Measurements from ENCODE around the gene DPP6. TPM values are rescaled to one million over a fixed set of nuclear protein-coding genes. Genes with fewer than 3 reads are reported as not detected.

Gene DPP6
- total RNA-seq, 1 donor from 2014 or later: 1.4 TPM

GRCh38 chr7:154785898-154786297 is 733.7 kb downstream of the DPP6 start:
- Mint-ChIP-seq H3K4me3 (ENCODE audit: unreplicated experiment) (no peak overlapping the region), H3K4me1 (ENCODE audit: unreplicated experiment) (no peaks in the 10 kb centered on the region), H3K36me3 (ENCODE audit: low read depth, unreplicated experiment) (no peaks in the 10 kb centered on the region), H3K27ac (ENCODE audit: unreplicated experiment) (no peak overlapping the region), H3K27me3 (ENCODE audit: unreplicated experiment) (peaks cover 2% of the 10 kb centered on the region), H3K9me3 (ENCODE audit: unreplicated experiment) (no peaks in the 10 kb centered on the region)
- no peak for DNase-seq (ENCODE audit: low spot score)
- TF ChIP-seq, protein P1, sequence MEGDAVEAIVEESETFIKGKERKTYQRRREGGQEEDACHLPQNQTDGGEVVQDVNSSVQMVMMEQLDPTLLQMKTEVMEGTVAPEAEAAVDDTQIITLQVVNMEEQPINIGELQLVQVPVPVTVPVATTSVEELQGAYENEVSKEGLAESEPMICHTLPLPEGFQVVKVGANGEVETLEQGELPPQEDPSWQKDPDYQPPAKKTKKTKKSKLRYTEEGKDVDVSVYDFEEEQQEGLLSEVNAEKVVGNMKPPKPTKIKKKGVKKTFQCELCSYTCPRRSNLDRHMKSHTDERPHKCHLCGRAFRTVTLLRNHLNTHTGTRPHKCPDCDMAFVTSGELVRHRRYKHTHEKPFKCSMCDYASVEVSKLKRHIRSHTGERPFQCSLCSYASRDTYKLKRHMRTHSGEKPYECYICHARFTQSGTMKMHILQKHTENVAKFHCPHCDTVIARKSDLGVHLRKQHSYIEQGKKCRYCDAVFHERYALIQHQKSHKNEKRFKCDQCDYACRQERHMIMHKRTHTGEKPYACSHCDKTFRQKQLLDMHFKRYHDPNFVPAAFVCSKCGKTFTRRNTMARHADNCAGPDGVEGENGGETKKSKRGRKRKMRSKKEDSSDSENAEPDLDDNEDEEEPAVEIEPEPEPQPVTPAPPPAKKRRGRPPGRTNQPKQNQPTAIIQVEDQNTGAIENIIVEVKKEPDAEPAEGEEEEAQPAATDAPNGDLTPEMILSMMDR (IDR thresholded peaks at IDR 0.05; ENCODE audit: unreplicated experiment): no peak

DNA sequence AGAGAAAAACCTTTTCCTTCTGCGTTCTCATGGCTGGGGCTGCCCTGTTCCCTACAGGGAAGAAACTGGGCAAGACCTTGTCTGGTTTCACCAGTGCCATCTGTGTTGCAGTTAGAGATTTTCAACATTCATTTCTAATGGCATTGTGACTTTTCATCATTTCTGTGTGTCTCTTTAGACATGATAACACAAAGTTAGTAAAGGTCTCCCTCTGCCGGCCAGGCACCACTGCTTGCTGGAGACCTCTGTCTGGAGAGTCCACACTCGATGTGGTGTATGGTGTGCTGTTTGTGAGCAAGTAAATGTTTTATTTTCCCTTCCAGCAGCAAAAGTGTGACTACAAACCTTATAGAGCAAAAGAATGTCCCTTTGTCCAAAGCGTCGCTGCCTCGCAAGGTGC is 737.2 kb downstream of the DPP6 start:
- Mint-ChIP-seq H3K27ac (ENCODE audit: unreplicated experiment) (no peak overlapping the region), H3K27me3 (ENCODE audit: unreplicated experiment) (peaks cover 2% of the 10 kb centered on the region), H3K9me3 (ENCODE audit: unreplicated experiment) (no peaks in the 10 kb centered on the region), H3K36me3 (ENCODE audit: low read depth, unreplicated experiment) (no peaks in the 10 kb centered on the region), H3K4me3 (ENCODE audit: unreplicated experiment) (no peak overlapping the region), H3K4me1 (ENCODE audit: unreplicated experiment) (no peaks in the 10 kb centered on the region)
- DNase-seq (ENCODE audit: low spot score): peak; percentile 55
- TF ChIP-seq, protein P1 (IDR thresholded peaks at IDR 0.05; ENCODE audit: unreplicated experiment): no peak

DNA sequence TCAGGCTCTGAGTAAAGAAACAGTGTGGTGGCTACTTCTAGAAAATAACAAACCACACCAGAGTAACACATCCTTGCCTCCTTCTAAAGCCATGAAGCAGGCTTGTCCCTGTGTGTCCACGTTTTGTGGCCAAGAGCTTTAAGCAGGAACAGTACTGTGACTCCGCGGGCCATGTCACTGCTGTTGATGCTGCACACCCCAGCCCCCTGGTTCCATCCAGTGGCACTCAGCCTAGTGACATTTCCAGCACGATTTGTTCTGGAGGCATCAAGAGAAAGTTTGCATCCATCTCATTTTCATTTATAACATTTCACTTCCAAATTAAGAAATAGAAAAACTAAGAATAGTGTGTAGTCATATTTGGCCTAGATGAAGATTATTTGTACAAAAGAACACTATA is 739.4 kb downstream of the DPP6 start:
- Mint-ChIP-seq H3K4me3 (ENCODE audit: unreplicated experiment) (no peak overlapping the region), H3K36me3 (ENCODE audit: low read depth, unreplicated experiment) (no peaks in the 10 kb centered on the region), H3K9me3 (ENCODE audit: unreplicated experiment) (no peaks in the 10 kb centered on the region), H3K4me1 (ENCODE audit: unreplicated experiment) (no peaks in the 10 kb centered on the region), H3K27me3 (ENCODE audit: unreplicated experiment) (peaks cover 2% of the 10 kb centered on the region), H3K27ac (ENCODE audit: unreplicated experiment) (no peak overlapping the region)
- TF ChIP-seq, protein P1 (IDR thresholded peaks at IDR 0.05; ENCODE audit: unreplicated experiment): no peak
- DNase-seq (ENCODE audit: low spot score): no peak

- no peaks in the 10 kb centered on the region for H3K9me3 Mint-ChIP-seq (ENCODE audit: unreplicated experiment)
These were observed 740.3 kb downstream of the DPP6 start for GRCh38 chr7:154792436-154793055.

DNA sequence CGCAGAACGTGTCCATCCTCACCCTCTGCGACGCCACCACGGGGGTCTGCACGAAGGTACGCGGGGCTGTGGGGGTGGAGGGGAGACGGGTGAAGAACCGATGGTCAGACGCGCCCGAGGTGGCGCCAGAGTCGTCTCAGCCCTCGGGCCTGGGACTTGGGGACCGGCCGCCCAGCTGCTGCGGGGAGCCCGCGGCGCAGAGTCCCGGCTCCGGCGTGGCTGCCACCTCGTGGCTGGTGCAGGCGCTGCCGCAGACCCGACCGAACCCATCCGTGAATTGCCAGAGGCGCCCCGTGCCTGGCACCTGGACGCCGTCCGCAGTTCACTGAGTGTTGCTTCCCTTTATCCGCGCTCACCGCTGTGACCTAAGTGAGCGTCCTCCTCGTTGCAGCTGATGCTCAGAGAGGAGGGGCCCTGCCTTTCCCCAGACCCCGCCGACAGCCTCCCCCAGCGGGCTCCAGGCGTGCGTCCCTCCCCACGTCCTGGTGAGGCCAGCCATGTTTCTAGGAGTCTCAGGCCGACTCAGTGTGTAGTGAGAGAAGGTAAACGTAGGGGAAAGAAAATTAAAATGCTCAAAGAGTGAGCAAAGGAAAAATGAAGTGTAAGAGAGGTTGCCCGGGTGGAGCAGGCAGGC is 742.1 kb downstream of the DPP6 start:
- no peak overlapping the region for H3K4me3 Mint-ChIP-seq (ENCODE audit: unreplicated experiment)
- DNase-seq (ENCODE audit: low spot score): peak; percentile 79
- no peaks in the 10 kb centered on the region for H3K9me3 Mint-ChIP-seq (ENCODE audit: unreplicated experiment)
- H3K27me3 Mint-ChIP-seq (ENCODE audit: unreplicated experiment): peaks cover 2% of the 10 kb centered on the region
- H3K4me1 Mint-ChIP-seq (ENCODE audit: unreplicated experiment): no peaks in the 10 kb centered on the region
- TF ChIP-seq, protein P1 (IDR thresholded peaks at IDR 0.05; ENCODE audit: unreplicated experiment): peak; percentile 64
- no peaks in the 10 kb centered on the region for H3K36me3 Mint-ChIP-seq (ENCODE audit: low read depth, unreplicated experiment)
- no peak overlapping the region for H3K27ac Mint-ChIP-seq (ENCODE audit: unreplicated experiment)

More at GRCh38 chr7:154792436-154793055, 740.3 kb downstream of the DPP6 start:
- Mint-ChIP-seq H3K27me3 (ENCODE audit: unreplicated experiment) (peaks cover 2% of the 10 kb centered on the region), H3K4me3 (ENCODE audit: unreplicated experiment) (no peak overlapping the region), H3K36me3 (ENCODE audit: low read depth, unreplicated experiment) (no peaks in the 10 kb centered on the region), H3K4me1 (ENCODE audit: unreplicated experiment) (no peaks in the 10 kb centered on the region), H3K27ac (ENCODE audit: unreplicated experiment) (no peak overlapping the region)
- no peak for DNase-seq (ENCODE audit: low spot score)
- TF ChIP-seq, protein P1 (IDR thresholded peaks at IDR 0.05; ENCODE audit: unreplicated experiment): no peak
